Body of pancreas (tissue), 4 donors: ENCODE results near the gene IFT81. TPM values are rescaled to one million over a fixed set of nuclear protein-coding genes. Genes with fewer than 3 reads are reported as not detected.

ENCODE experiments used
- ATAC-seq: fragments of 150-250 bp; one replicate; pipeline ENCODE4 v1.9.1; 2016
- DNase-seq, 4 donors: peaks; one replicate each; pipeline ENCODE4 v3.0.0-alpha.2; 2019
- H3K27ac ChIP-seq, 4 donors: fragments of 200-600 bp; sonication (generic); 1 replicate in 3 of 4; 2 replicates in 1 of 4; pipeline versions ENCODE4 v1.5.1 to v1.6.1; 2016 to 2019; ENCODE audit warnings: mild to moderate bottlenecking in 1 of 4, mixed read lengths in 1 of 4, moderate library complexity in 1 of 4
- H3K27me3 ChIP-seq, 2 donors: fragments of 200-600 bp; sonication (generic); one replicate each; pipeline ENCODE4 v1.6.0; 2016; ENCODE audit warnings: mild to moderate bottlenecking in 1 of 2
- H3K36me3 ChIP-seq, 2 donors: fragments of 200-600 bp; sonication (generic); replicated peaks in 1 of 2; 2 replicates each; pipeline ENCODE4 v1.5.1; 2016; ENCODE audit warnings: low read depth in 2 of 2; ENCODE audit not compliant: insufficient read depth in 1 of 2
- H3K4me1 ChIP-seq: fragments of 200-600 bp; sonication (generic); one replicate; pipeline ENCODE4 v1.6.0; 2016
- H3K4me3 ChIP-seq, 2 donors: fragments of 200-600 bp; sonication (generic); 1 replicate in 1 of 2; 2 replicates in 1 of 2; pipeline ENCODE4 v1.5.1; 2016 to 2019
- H3K9me3 ChIP-seq, 3 donors: fragments of 200-600 bp; sonication (generic); 1 replicate in 2 of 3; 2 replicates in 1 of 3; pipeline ENCODE4 v1.5.1; 2016
- CTCF ChIP-seq, 7 experiments: fragments of 450-650 bp in 4 of 7; fragments of 200-600 bp in 3 of 7; sonication (generic) in 3 of 7; IDR thresholded peaks; one replicate each; pipeline ENCODE4 v1.5.1; 2016 to 2019; ENCODE audit warnings: antibody characterized with exemption in 7 of 7
- POLR2A ChIP-seq, 3 donors: fragments of 450-650 bp; IDR thresholded peaks; one replicate each; pipeline ENCODE4 v1.6.1; 2016; ENCODE audit warnings: antibody characterized with exemption in 3 of 3, mild to moderate bottlenecking in 2 of 3
- WGBS, 2 donors: methylation state at CpG; one replicate each; pipeline ENCODE4 v1.1.5; 2017; 5-methylcytosine and 5-hydroxymethylcytosine counted together
- intact Hi-C: fragments of 100-400 bp; cut with DNase I; formaldehyde crosslinking; loops from one replicate; pipeline ENCODE4 v1.15.1; 2023
- total RNA-seq, 2 donors: library from RNA; depleted of rRNA; stranded (reverse); fragments of >200 nt; gene quantifications; one replicate each; pipeline ENCODE4 v1.1.0, GENCODE V29; 2016

Gene IFT81
- total RNA-seq, 2 donors from 2014 or later: 5.2 to 6.3 TPM

GRCh38 chr12:110091136-110091711, 32.9 kb upstream of the IFT81 start:
- H3K36me3 ChIP-seq: no peaks in the 10 kb centered on the region
- H3K27me3 ChIP-seq: no peaks in the 10 kb centered on the region
- intact Hi-C loops: no loop called here
- no peak for ATAC-seq
- H3K4me3 ChIP-seq: no peak overlapping the region
- H3K27ac ChIP-seq: no peak overlapping the region
- DNase-seq: no peak
- TF ChIP-seq POLR2A (IDR thresholded peaks at IDR 0.05): no peak
- no peak for TF ChIP-seq CTCF (IDR thresholded peaks at IDR 0.05)
- 59% methylated on average over 3 of the region's 3 CpGs for WGBS, 2 donors
- H3K9me3 ChIP-seq: no peaks in the 10 kb centered on the region
- no peaks in the 10 kb centered on the region for H3K4me1 ChIP-seq

GRCh38 chr12:110093631-110094311, 30.4 kb upstream of the IFT81 start:
- ATAC-seq: no peak
- Histone ChIP-seq H3K36me3 (no peaks in the 10 kb centered on the region), H3K27ac (no peak overlapping the region), H3K4me1 (no peaks in the 10 kb centered on the region), H3K4me3 (no peak overlapping the region), H3K27me3 (no peaks in the 10 kb centered on the region), H3K9me3 (no peaks in the 10 kb centered on the region)
- no peak for DNase-seq
- 32 to 45% methylated on average over 7 of the region's 7 CpGs for WGBS, 2 donors
- no peak for TF ChIP-seq POLR2A (IDR thresholded peaks at IDR 0.05)
- no peak for TF ChIP-seq CTCF (IDR thresholded peaks at IDR 0.05)
- intact Hi-C loops: no loop called here

- 52 to 61% methylated on average over 8 of the region's 8 CpGs for WGBS, 2 donors
- H3K9me3 ChIP-seq: no peaks in the 10 kb centered on the region
- H3K36me3 ChIP-seq: no peaks in the 10 kb centered on the region
- H3K4me3 ChIP-seq: no peak overlapping the region
- H3K27me3 ChIP-seq: no peaks in the 10 kb centered on the region
- DNase-seq (peak; percentile 67 to 77 (median 70)), ATAC-seq (peak; percentile 74)
- TF ChIP-seq CTCF (IDR thresholded peaks at IDR 0.05): peak; percentile 73 to 92 (median 87)
- TF ChIP-seq POLR2A (IDR thresholded peaks at IDR 0.05): no peak
- intact Hi-C loops: loop anchor here (2.0 kb wide), 1 partner anchor 330 kb away; no protein-coding TSS in a partner anchor
- H3K4me1 ChIP-seq: peaks cover 7% of the 10 kb centered on the region
- no peak overlapping the region for H3K27ac ChIP-seq
Measured at GRCh38 chr12:110100315-110100970, 23.7 kb upstream of the IFT81 start.

- peaks cover 7% of the 10 kb centered on the region for H3K4me1 ChIP-seq
- no peaks in the 10 kb centered on the region for H3K27me3 ChIP-seq
- peak in 2 of 4 donors; percentile 15 for DNase-seq
- no peaks in the 10 kb centered on the region for H3K36me3 ChIP-seq
- no peak overlapping the region for H3K27ac ChIP-seq
- 92 to 98% methylated on average over 3 of the region's 3 CpGs for WGBS, 2 donors
- H3K9me3 ChIP-seq: no peaks in the 10 kb centered on the region
- H3K4me3 ChIP-seq: no peak overlapping the region
- intact Hi-C loops: no loop called here
- ATAC-seq: no peak
- TF ChIP-seq CTCF (IDR thresholded peaks at IDR 0.05) (peak in 1 of 7 experiments; percentile 5), POLR2A (IDR thresholded peaks at IDR 0.05) (no peak)
Measured at GRCh38 chr12:110102255-110102654, 21.9 kb upstream of the IFT81 start.
